ENCODE measurements around the gene ARFGEF3. TPM values are rescaled to one million over a fixed set of nuclear protein-coding genes. Genes with fewer than 3 reads are reported as not detected.

The ARFGEF3 gene
- total and polyA plus RNA-seq, 2 experiments from 2014 or later: 5.8 to 24.6 TPM

- H3K79me2 ChIP-seq (replicated peaks; ENCODE audit: insufficient read depth): no peaks in the 10 kb centered on the region
- no peak overlapping the region for H3K27ac Mint-ChIP-seq
- no peak overlapping the region for H3K4me3 ChIP-seq
- peaks cover 4% of the 10 kb centered on the region; the same call in 1 of the 3 replicates for H3K4me1 Mint-ChIP-seq
- TF ChIP-seq EZH2 (IDR thresholded peaks at IDR 0.05; ENCODE audit: low read depth, unreplicated experiment) (no peak), POLR2AphosphoS5 (IDR thresholded peaks at IDR 0.05; ENCODE audit: low read depth) (no peak), CREB1 (CRISPR knock-in tag; IDR thresholded peaks at IDR 0.05; ENCODE audit: low read depth) (no peak), ETS1 (IDR thresholded peaks at IDR 0.05) (no peak), REST (IDR thresholded peaks at IDR 0.05; ENCODE audit: unreplicated experiment) (no peak), ZNF114 (CRISPR knock-in tag; IDR thresholded peaks at IDR 0.05) (no peak), ZNF331 (CRISPR knock-in tag; IDR thresholded peaks at IDR 0.05; ENCODE audit: low read depth) (no peak), NANOG (IDR thresholded peaks at IDR 0.05; ENCODE audit: borderline replicate concordance) (no peak), CTCF (conservative IDR thresholded peaks at IDR 0.05; ENCODE audit: low read depth in 2 of 2) (no peak), EZH2phosphoT487 (IDR thresholded peaks at IDR 0.05; ENCODE audit: unreplicated experiment) (no peak), STAT1 (IDR thresholded peaks at IDR 0.05; ENCODE audit: unreplicated experiment) (no peak), JUNB (IDR thresholded peaks at IDR 0.05; ENCODE audit: unreplicated experiment) (no peak), ZNF462 (CRISPR knock-in tag; IDR thresholded peaks at IDR 0.05) (no peak)
- H3K27me3 ChIP-seq (ENCODE audit: insufficient read depth): no peaks in the 10 kb centered on the region
- H3K4me1 ChIP-seq (ENCODE audit: insufficient read depth): no peaks in the 10 kb centered on the region
- DNase-seq (ENCODE audit: low spot score) (no peak), ATAC-seq (no peak)
- no peaks in the 10 kb centered on the region for H3K27me3 Mint-ChIP-seq (ENCODE audit: insufficient read depth, low read depth, poor library complexity)
- H3K36me3 ChIP-seq (ENCODE audit: insufficient read depth): no peaks in the 10 kb centered on the region
- H3K9me2 ChIP-seq (ENCODE audit: insufficient read depth): no peaks in the 10 kb centered on the region
- H3K4me2 ChIP-seq: no peak overlapping the region
- H4K20me1 ChIP-seq (replicated peaks; ENCODE audit: insufficient read depth): no peaks in the 10 kb centered on the region
- H3F3A ChIP-seq (replicated peaks; ENCODE audit: low read depth): no peaks in the 10 kb centered on the region
- no peak overlapping the region for H3K27ac ChIP-seq (ENCODE audit: low read depth)
- 0 out of 3 replicates have a peak, but pooled peaks cover 5% of the 10 kb centered on the region for H3K36me3 Mint-ChIP-seq (ENCODE audit: low read depth)
- no peak overlapping the region for H3K4me3 Mint-ChIP-seq
- H3K9me3 Mint-ChIP-seq: no peaks in the 10 kb centered on the region
- no peak overlapping the region for H2AFZ ChIP-seq
These were observed 148.6 kb downstream of the ARFGEF3 start for GRCh38 chr6:138310294-138310693.
